GM12864 (cell line): ENCODE measurements around the gene TMEM119.

Experiments used
- DNase-seq: peaks from one replicate; pipeline ENCODE4 v3.0.0-alpha.2; 2011; ENCODE audit warnings: low read depth
- H3K4me3 ChIP-seq: 2 replicates; pipeline ENCODE4 v1.5.1; 2011; ENCODE audit warnings: mild to moderate bottlenecking, low read depth, low read length, control low read depth
- CTCF ChIP-seq: IDR thresholded peaks from 2 replicates; pipeline ENCODE4 v1.5.1; 2011; ENCODE audit warnings: low read depth, mild to moderate bottlenecking, moderate library complexity, low read length, control low read depth, inconsistent platforms; ENCODE audit errors: missing control alignments

The TMEM119 gene

GRCh38 chr12:108542320-108542719 lies 55.6 kb downstream of the TMEM119 start:
- no peak for TF ChIP-seq CTCF
- no peak overlapping the region; the same call in 1 of the 2 replicates for H3K4me3 ChIP-seq
- DNase-seq: no peak
